Mesendoderm (in vitro differentiated cells): Measurements from ENCODE around the gene IMP3.

Source experiments
- DNase-seq: peaks from one replicate; pipeline ENCODE4 v3.0.0; 2013
- H2AK5ac ChIP-seq: 2 replicates; pipeline ENCODE4 v1.6.1; 2013; ENCODE audit warnings: low read length, inconsistent platforms
- H2BK120ac ChIP-seq: 2 replicates; pipeline ENCODE4 v1.6.1; 2013; ENCODE audit warnings: low read depth, mild to moderate bottlenecking, low read length, moderate library complexity, mixed read lengths
- H2BK15ac ChIP-seq: replicated peaks from 2 replicates; pipeline ENCODE4 v1.6.1; 2013; ENCODE audit warnings: low read depth, mild to moderate bottlenecking, moderate library complexity
- H2BK5ac ChIP-seq: 2 replicates; pipeline ENCODE4 v1.6.1; 2013; ENCODE audit warnings: low read length, inconsistent platforms
- H3K18ac ChIP-seq: 2 replicates; pipeline ENCODE4 v1.6.1; 2013; ENCODE audit warnings: mild to moderate bottlenecking, low read length, mixed read lengths
- H3K23ac ChIP-seq: one replicate; pipeline ENCODE4 v1.6.1; 2013; ENCODE audit warnings: low read length
- H3K27ac ChIP-seq: 2 replicates; pipeline ENCODE4 v1.5.1; 2013; ENCODE audit warnings: low read depth, mild to moderate bottlenecking, inconsistent platforms, low read length, moderate library complexity
- H3K27me3 ChIP-seq: 2 replicates; pipeline ENCODE4 v1.6.1; 2013; ENCODE audit warnings: low read length, control low read depth, mild to moderate bottlenecking, inconsistent platforms; ENCODE audit not compliant: insufficient read depth, poor library complexity
- H3K36me3 ChIP-seq: 2 replicates; pipeline ENCODE4 v1.6.1; 2013; ENCODE audit warnings: low read length, inconsistent platforms; ENCODE audit not compliant: control insufficient read depth, insufficient read depth
- H3K4ac ChIP-seq: one replicate; pipeline ENCODE4 v1.6.1; 2013; ENCODE audit warnings: low read depth, mild to moderate bottlenecking, low read length, moderate library complexity
- H3K4me1 ChIP-seq: 2 replicates; pipeline ENCODE4 v1.6.1; 2013; ENCODE audit warnings: low read depth, low read length, inconsistent platforms; ENCODE audit not compliant: control insufficient read depth
- H3K4me2 ChIP-seq: 2 replicates; pipeline ENCODE4 v1.6.1; 2013; ENCODE audit warnings: low read length
- H3K4me3 ChIP-seq: 2 replicates; pipeline ENCODE4 v1.5.1; 2013; ENCODE audit warnings: mild to moderate bottlenecking, low read length
- H3K56ac ChIP-seq: one replicate; pipeline ENCODE4 v1.6.1; 2013; ENCODE audit warnings: low read length
- H3K79me1 ChIP-seq: 2 replicates; pipeline ENCODE4 v1.6.1; 2013; ENCODE audit warnings: low read length, inconsistent platforms
- H3K79me2 ChIP-seq: 2 replicates; pipeline ENCODE4 v1.6.1; 2013; ENCODE audit warnings: mild to moderate bottlenecking, low read length; ENCODE audit not compliant: control insufficient read depth, insufficient read depth
- H3K9ac ChIP-seq: 2 replicates; pipeline ENCODE4 v1.6.1; 2013; ENCODE audit warnings: low read length, inconsistent platforms
- H4K5ac ChIP-seq: one replicate; pipeline ENCODE4 v1.6.1; 2013; ENCODE audit warnings: low read length
- H4K8ac ChIP-seq: one replicate; pipeline ENCODE4 v1.6.1; 2013; ENCODE audit warnings: low read depth, mild to moderate bottlenecking, control low read depth, low read length, moderate library complexity
- WGBS: extraction: QIAGEN DNeasy Blood & Tissue Kit; methylation state at CpG from one replicate; pipeline ENCODE4 v1.1.7; 2013; ENCODE audit warnings: low lambda C conversion rate, missing lambda C conversion rate; ENCODE audit not compliant: insufficient coverage; ENCODE audit errors: extremely low coverage; 5-methylcytosine and 5-hydroxymethylcytosine counted together

Gene IMP3

DNA sequence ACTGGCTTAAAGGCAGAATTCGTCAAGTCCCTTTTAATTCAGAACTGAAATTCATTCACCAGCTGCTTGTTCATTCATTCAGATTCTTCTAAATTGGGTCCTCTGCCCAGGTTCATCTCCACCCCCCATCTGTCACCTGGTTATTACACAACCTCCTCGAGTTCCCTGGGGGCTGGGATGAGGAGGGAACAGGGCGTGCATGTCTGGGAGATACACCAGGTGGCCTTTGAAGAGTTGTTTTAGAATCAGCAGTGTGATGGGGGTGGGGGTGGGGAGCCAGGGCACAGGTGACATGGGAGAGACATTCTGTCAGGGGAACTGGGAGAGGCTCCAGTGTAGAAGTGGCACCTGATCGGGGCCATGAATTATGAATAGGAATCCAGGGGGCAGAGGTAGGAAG, 15.9 kb upstream of the IMP3 start:
- H3K9ac ChIP-seq: no peak overlapping the region
- no peak overlapping the region for H2AK5ac ChIP-seq
- H3K56ac ChIP-seq: no peak overlapping the region
- H3K79me1 ChIP-seq: peaks cover 22% of the 10 kb centered on the region
- no peaks in the 10 kb centered on the region for H3K36me3 ChIP-seq
- H3K4me2 ChIP-seq: no peak overlapping the region
- peaks cover 16% of the 10 kb centered on the region for H3K79me2 ChIP-seq
- H3K4me1 ChIP-seq: peaks cover 5% of the 10 kb centered on the region
- no peaks in the 10 kb centered on the region for H3K27me3 ChIP-seq
- no peak overlapping the region for H3K27ac ChIP-seq
- no peak overlapping the region for H3K18ac ChIP-seq
- DNase-seq: no peak
- H2BK120ac ChIP-seq: no peak overlapping the region
- no peak overlapping the region for H2BK15ac ChIP-seq
- no CpG with 5 or more reads among the region's 4 CpGs for WGBS
- no peak overlapping the region for H4K5ac ChIP-seq
- no peak overlapping the region for H2BK5ac ChIP-seq
- H3K4ac ChIP-seq: no peak overlapping the region
- no peak overlapping the region for H4K8ac ChIP-seq
- H3K4me3 ChIP-seq: no peak overlapping the region
- H3K23ac ChIP-seq: no peak overlapping the region

DNA sequence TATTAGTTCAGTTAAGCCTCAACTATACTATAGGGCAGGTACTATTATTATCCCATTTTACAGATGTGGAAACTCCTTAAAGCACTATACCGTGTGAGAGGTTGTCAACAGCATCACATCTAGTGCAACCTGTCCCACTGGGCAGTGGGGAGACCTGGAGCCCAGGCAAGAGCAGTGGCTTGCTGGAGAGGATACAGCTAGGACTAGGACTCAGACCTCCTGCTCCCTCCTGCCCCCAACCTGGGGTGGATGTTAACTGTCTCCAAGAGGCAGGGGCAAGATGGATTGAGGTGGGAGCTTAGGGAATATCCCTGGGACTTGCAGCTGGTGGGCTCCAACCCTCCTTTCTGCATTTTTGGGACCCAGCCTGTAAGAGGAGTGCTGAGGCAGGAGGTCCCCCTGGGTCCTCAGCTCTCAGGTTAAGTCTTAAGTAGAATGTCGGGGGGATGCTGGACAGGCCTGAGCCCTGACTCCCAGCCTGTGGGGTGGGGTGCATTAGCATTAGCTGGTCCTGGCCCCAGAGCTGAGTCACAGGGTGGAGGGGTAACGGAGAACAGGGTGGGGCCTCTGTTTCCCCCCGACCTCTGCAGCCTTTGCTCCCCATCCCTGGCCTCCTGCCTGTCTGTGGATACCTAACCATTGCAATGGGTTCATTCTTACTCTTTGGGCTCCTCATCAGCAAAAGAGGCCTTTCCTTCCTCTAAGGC, 14.3 kb upstream of the IMP3 start:
- H3K79me2 ChIP-seq: peaks cover 27% of the 10 kb centered on the region
- no peak overlapping the region for H3K18ac ChIP-seq
- H3K36me3 ChIP-seq: no peaks in the 10 kb centered on the region
- no peak overlapping the region for H2AK5ac ChIP-seq
- no peaks in the 10 kb centered on the region for H3K27me3 ChIP-seq
- no peak overlapping the region for H3K56ac ChIP-seq
- no peak overlapping the region for H4K8ac ChIP-seq
- no CpG with 5 or more reads among the region's 4 CpGs for WGBS
- no peak overlapping the region for H3K4me2 ChIP-seq
- H3K4me1 ChIP-seq: peaks cover 9% of the 10 kb centered on the region
- H3K4ac ChIP-seq: no peak overlapping the region
- no peak overlapping the region for H2BK5ac ChIP-seq
- no peak for DNase-seq
- H3K23ac ChIP-seq: no peak overlapping the region
- no peak overlapping the region for H2BK120ac ChIP-seq
- H3K4me3 ChIP-seq: no peak overlapping the region
- H3K79me1 ChIP-seq: peaks cover 28% of the 10 kb centered on the region
- no peak overlapping the region for H2BK15ac ChIP-seq
- no peak overlapping the region for H3K27ac ChIP-seq
- no peak overlapping the region for H4K5ac ChIP-seq
- no peak overlapping the region for H3K9ac ChIP-seq

DNA sequence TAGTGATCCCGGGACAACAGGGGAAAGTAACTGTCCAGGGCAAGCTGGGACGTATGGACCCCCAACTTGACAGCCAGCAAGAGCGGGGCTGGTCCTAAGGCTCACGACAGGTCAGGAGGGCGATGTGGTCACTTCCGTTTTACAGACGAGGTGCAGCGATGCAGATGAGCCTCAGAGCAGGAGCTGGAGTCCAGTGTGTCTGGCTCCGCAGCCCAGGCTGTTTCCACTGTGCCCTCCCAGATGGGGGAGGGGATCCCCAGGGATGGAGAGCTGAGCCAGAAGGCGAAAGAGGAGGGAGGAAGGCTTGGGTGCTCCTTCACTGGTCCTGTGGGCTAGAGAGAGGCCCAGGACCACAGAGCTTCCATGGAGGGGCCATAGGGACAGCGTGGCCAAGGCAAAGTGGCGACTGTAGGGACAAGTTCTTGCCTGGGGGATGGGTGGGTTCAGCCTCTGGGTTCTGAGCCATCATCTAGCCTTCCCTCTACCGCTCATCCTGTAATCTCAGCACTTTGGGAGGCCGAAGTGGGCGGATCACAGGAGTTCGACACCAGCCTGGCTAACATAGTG, 13.4 kb upstream of the IMP3 start:
- Histone ChIP-seq H4K8ac (no peak overlapping the region), H3K23ac (no peak overlapping the region), H3K18ac (no peak overlapping the region), H2BK120ac (no peak overlapping the region), H3K27ac (no peak overlapping the region), H2AK5ac (no peak overlapping the region), H3K56ac (peak overlapping the region; percentile 26), H3K27me3 (no peaks in the 10 kb centered on the region), H3K36me3 (no peaks in the 10 kb centered on the region), H3K4ac (no peak overlapping the region), H3K4me3 (no peak overlapping the region), H3K4me1 (peaks cover 14% of the 10 kb centered on the region), H4K5ac (no peak overlapping the region), H3K9ac (no peak overlapping the region), H3K79me1 (peaks cover 32% of the 10 kb centered on the region), H2BK15ac (no peak overlapping the region), H2BK5ac (no peak overlapping the region), H3K4me2 (no peak overlapping the region), H3K79me2 (peaks cover 28% of the 10 kb centered on the region)
- WGBS: no CpG with 5 or more reads among the region's 16 CpGs
- no peak for DNase-seq

DNA sequence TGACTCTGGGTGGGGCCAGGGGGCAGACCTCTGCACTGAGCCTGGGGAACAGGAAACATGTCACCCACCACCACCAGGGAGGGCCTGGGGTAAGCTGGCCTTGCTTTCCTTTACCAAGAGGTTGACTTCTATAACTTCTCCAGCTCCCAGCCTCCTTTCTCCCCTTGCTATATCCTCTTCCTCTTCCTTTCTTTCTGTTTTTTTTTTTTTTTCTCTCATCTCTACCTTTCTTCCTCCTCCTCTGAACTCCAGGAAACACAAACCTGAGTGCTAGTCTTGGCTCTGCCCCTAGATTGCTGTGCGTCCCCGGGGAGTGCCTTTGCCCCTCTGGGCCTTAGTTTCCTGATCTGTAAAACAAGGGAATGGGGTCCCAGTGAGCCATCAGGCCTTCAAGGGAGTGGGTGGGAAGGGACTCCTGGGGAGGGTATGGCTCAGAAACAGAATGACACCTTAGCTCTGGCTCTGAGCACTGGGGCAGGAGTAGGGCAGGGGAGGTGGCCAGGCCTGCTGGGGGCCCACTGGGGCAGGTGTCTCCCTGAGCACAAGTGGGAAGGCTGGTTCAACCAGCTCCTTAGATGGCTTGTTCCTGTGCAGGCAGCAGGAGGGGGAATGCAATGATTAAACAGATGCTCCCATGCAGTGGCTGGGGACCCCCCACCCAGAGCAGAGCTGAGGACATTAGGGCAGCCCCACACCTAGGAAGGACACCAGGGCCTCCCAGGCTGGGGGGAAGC, 12.0 kb upstream of the IMP3 start:
- H3K36me3 ChIP-seq: no peaks in the 10 kb centered on the region
- H3K4me1 ChIP-seq: peaks cover 14% of the 10 kb centered on the region

DNA sequence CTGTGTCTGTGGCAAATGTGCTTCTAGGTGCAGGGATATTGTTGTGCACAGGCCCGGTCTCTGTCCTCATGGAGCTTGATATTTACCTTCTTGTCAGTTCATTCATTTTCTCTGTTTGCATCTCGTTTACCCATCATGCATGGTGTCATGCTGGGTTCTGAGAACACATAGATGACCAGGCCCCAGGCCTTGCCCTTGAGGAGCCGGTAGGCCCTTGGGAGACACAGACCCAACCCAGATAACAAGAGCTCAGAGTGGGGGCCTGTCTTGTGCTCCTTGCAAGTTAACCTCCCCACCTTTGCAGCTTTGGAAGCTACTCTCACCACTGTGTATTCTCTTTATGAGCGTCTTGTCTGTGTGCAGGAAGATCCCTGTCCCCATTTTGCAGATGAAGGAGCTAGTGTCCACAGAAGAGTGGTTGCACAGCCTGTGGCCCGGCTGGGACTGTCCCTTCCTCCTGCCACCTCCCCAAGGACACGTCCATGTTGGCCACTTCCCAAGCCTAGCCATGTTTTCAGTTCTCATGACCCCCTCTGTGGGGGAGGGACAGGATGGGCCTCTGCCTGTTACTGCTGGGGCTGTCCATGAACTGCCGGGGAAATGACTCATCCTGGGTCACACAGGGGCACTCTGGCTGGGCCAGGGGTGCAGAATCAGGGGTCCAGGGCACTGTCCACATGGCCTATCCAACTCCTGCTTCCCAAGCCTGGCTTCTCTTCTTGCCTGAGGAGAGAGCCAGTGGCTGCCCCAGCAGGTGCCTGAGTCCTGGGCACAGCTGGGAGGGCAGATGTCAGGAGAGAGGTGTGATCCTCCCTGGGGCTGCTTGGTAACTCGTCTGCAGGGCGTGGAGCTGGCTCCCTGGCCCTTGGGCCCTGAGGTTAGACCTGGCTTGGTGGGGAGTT, 11.1 kb upstream of the IMP3 start:
- H2BK15ac ChIP-seq: no peak overlapping the region
- peaks cover 30% of the 10 kb centered on the region for H3K79me1 ChIP-seq
- no peak overlapping the region for H3K4ac ChIP-seq
- H3K4me2 ChIP-seq: no peak overlapping the region
- no peak overlapping the region for H3K18ac ChIP-seq
- no peak overlapping the region for H2AK5ac ChIP-seq
- no peak overlapping the region for H3K4me3 ChIP-seq
- H3K23ac ChIP-seq: no peak overlapping the region
- WGBS: no CpG with 5 or more reads among the region's 9 CpGs
- H3K56ac ChIP-seq: peak overlapping the region; percentile 22
- H3K79me2 ChIP-seq: peaks cover 28% of the 10 kb centered on the region
- no peaks in the 10 kb centered on the region for H3K27me3 ChIP-seq
- no peaks in the 10 kb centered on the region for H3K36me3 ChIP-seq
- H4K5ac ChIP-seq: no peak overlapping the region
- H2BK120ac ChIP-seq: no peak overlapping the region
- H3K27ac ChIP-seq: no peak overlapping the region
- peak overlapping the region; percentile 5 for H3K9ac ChIP-seq
- DNase-seq: no peak
- no peak overlapping the region for H2BK5ac ChIP-seq
- no peak overlapping the region for H4K8ac ChIP-seq
- H3K4me1 ChIP-seq: peaks cover 14% of the 10 kb centered on the region

More for the DNA sequence above, 12.0 kb upstream of the IMP3 start:
- H2AK5ac ChIP-seq: no peak overlapping the region
- no peak overlapping the region for H4K8ac ChIP-seq
- H3K79me2 ChIP-seq: peaks cover 28% of the 10 kb centered on the region
- no peak overlapping the region for H4K5ac ChIP-seq
- peaks cover 32% of the 10 kb centered on the region for H3K79me1 ChIP-seq
- no peak overlapping the region for H3K23ac ChIP-seq
- no peak for DNase-seq
- no peak overlapping the region for H3K9ac ChIP-seq
- H3K18ac ChIP-seq: no peak overlapping the region
- WGBS: no CpG with 5 or more reads among the region's 2 CpGs
- no peaks in the 10 kb centered on the region for H3K27me3 ChIP-seq
- no peak overlapping the region for H3K27ac ChIP-seq
- H3K4me2 ChIP-seq: no peak overlapping the region
- no peak overlapping the region for H2BK5ac ChIP-seq
- H3K56ac ChIP-seq: no peak overlapping the region
- no peak overlapping the region for H3K4ac ChIP-seq
- no peak overlapping the region for H2BK120ac ChIP-seq
- no peak overlapping the region for H3K4me3 ChIP-seq
- no peak overlapping the region for H2BK15ac ChIP-seq
